Kidney epithelial cell (primary cell): Measurements from ENCODE around the gene SOCS7. TPM values are rescaled to one million over a fixed set of nuclear protein-coding genes. Genes with fewer than 3 reads are reported as not detected.

ENCODE experiments used
- DNase-seq: peaks from one replicate; pipeline ENCODE4 v3.0.0-alpha.2; 2010; ENCODE audit warnings: low read depth
- H3K27me3 ChIP-seq: 2 replicates; pipeline ENCODE4 v1.6.0; 2011; ENCODE audit warnings: low read length; ENCODE audit not compliant: control insufficient read depth, insufficient read depth
- H3K36me3 ChIP-seq: 2 replicates; pipeline ENCODE4 v1.5.1; 2011; ENCODE audit warnings: low read length; ENCODE audit not compliant: control insufficient read depth, insufficient read depth
- H3K4me3 ChIP-seq: 2 replicates; pipeline ENCODE4 v1.5.1; 2011; ENCODE audit warnings: low read depth, mild to moderate bottlenecking, control low read depth, low read length
- CTCF ChIP-seq: IDR thresholded peaks from 2 replicates; pipeline ENCODE4 v1.5.1; 2011; ENCODE audit warnings: mild to moderate bottlenecking, moderate library complexity, low read length, control low read depth, inconsistent platforms; ENCODE audit not compliant: insufficient read depth, poor library complexity, severe bottlenecking
- total RNA-seq: library from RNA; depleted of rRNA; stranded (reverse); fragments of >200 nt; gene quantifications from 2 replicates; pipeline ENCODE4 v1.2.3, GENCODE V29; 2015

The SOCS7 gene
- total RNA-seq, 1 donor from 2014 or later: 24.3 TPM

- no peaks in the 10 kb centered on the region for H3K27me3 ChIP-seq
- DNase-seq: no peak
- peak overlapping the region; percentile 18 for H3K4me3 ChIP-seq
- H3K36me3 ChIP-seq: no peaks in the 10 kb centered on the region
- TF ChIP-seq CTCF: no peak
These were observed 99.6 kb downstream of the SOCS7 start for GRCh38 chr17:38451030-38451839.

GRCh38 chr17:38451840-38452529 lies 100.3 kb downstream of the SOCS7 start:
- no peaks in the 10 kb centered on the region for H3K27me3 ChIP-seq
- H3K4me3 ChIP-seq: peak overlapping the region; percentile 18
- no peak for TF ChIP-seq CTCF
- no peak for DNase-seq
- H3K36me3 ChIP-seq: no peaks in the 10 kb centered on the region

- Histone ChIP-seq H3K36me3 (no peaks in the 10 kb centered on the region), H3K27me3 (no peaks in the 10 kb centered on the region), H3K4me3 (no peak overlapping the region)
- no peak for DNase-seq
- no peak for TF ChIP-seq CTCF
These were observed 101.1 kb downstream of the SOCS7 start for GRCh38 chr17:38452719-38453118.

- DNase-seq: no peak
- no peaks in the 10 kb centered on the region for H3K36me3 ChIP-seq
- H3K4me3 ChIP-seq: peak overlapping the region; percentile 50
- TF ChIP-seq CTCF: no peak
- H3K27me3 ChIP-seq: no peaks in the 10 kb centered on the region
These were observed 102.3 kb downstream of the SOCS7 start for GRCh38 chr17:38453951-38454421.

GRCh38 chr17:38454532-38454931 lies 102.9 kb downstream of the SOCS7 start:
- no peak for DNase-seq
- Histone ChIP-seq H3K4me3 (peak overlapping the region; percentile 50), H3K27me3 (no peaks in the 10 kb centered on the region), H3K36me3 (no peaks in the 10 kb centered on the region)
- no peak for TF ChIP-seq CTCF

Other genes starting within 250 kb of the SOCS7 start
- gene TBC1D3E, start 223.9 kb upstream of the SOCS7 start, total RNA-seq: not detected in 2 replicates
- not detected in 2 replicates for gene TBC1D3, start 159.3 kb upstream of the SOCS7 start, total RNA-seq
- 48.3 and 50.0 TPM in 2 replicates for gene MRPL45, start 54.7 kb upstream of the SOCS7 start, total RNA-seq
- gene GPR179, start 7.9 kb upstream of the SOCS7 start, total RNA-seq: 0.04 and 0.07 TPM in 2 replicates
- gene ARHGAP23, start 76.6 kb downstream of the SOCS7 start, total RNA-seq: 52.8 and 65.6 TPM in 2 replicates